HCT116 (cell line): Measurements from ENCODE around the gene ANO2. TPM values are rescaled to one million over a fixed set of nuclear protein-coding genes. Genes with fewer than 3 reads are reported as not detected.

Experiments
- ATAC-seq: fragments of 200-7000 bp; cut with Tn5 transposase; 2 replicates; pipeline ENCODE4 v1.9.1; 2020; ENCODE audit warnings: mild to moderate bottlenecking, moderate library complexity
- BruUV-seq: library from RNA; stranded (reverse); fragments of 400-500 nt; replicated peaks from 2 replicates; lab custom pipeline; 2021; lab: Mats Ljungman, UMichigan
- CTCF ChIA-PET: fragments of 300-600 bp; sonication (Branson Sonifier 250); formaldehyde crosslinking; loops from one replicate; lab custom pipeline; 2021; ENCODE audit warnings: antibody characterized with exemption; lab: Charles Lee
- POLR2A ChIA-PET: fragments of 300-600, 350-600 bp; sonication (Branson Sonifier 250); formaldehyde crosslinking; loops from one replicate; lab custom pipeline; 2021; ENCODE audit warnings: antibody characterized with exemption; lab: Charles Lee
- RAD21 ChIA-PET, 2 experiments: fragments of 300-600 bp; sonication (Branson Sonifier 250); formaldehyde crosslinking; loops; one replicate each; lab custom pipeline; 2023; ENCODE audit warnings: low total read pairs in 2 of 2; ENCODE audit not compliant: uncharacterized antibody in 2 of 2, unreplicated experiment in 2 of 2, low non-redundant PET in 1 of 2; lab: Charles Lee
- DNase-seq: peaks from one replicate; pipeline ENCODE4 v3.0.0-alpha.2; 2010; ENCODE audit warnings: low read depth, low spot score
- H2AFZ ChIP-seq: fragments of 200-600 bp; shearing (Covaris generic), sonication (generic); 2 replicates; pipeline ENCODE4 v1.6.1; 2017; ENCODE audit warnings: low read depth, mixed run types, mixed read lengths, antibody characterized with exemption, low read length; ENCODE audit not compliant: poor library complexity, severe bottlenecking
- H3K27ac ChIP-seq: 2 replicates; pipeline ENCODE4 v1.5.1; 2012; ENCODE audit warnings: low read depth, low read length
- H3K27me3 ChIP-seq: fragments of 200-600 bp; sonication (generic); 2 replicates; pipeline ENCODE4 v1.6.1; 2016; ENCODE audit warnings: mixed run types, low read length, mixed read lengths; ENCODE audit not compliant: insufficient read depth
- H3K36me3 ChIP-seq, 2 experiments: fragments of 200-500 bp in 1 of 2; fragments of 200-600 bp in 1 of 2; sonication (Bioruptor generic) in 1 of 2; sonication (generic) in 1 of 2; 2 replicates each; pipeline versions ENCODE4 v1.5.1 to v1.6.1; 2014 to 2016; ENCODE audit warnings: low read length in 2 of 2, inconsistent platforms in 1 of 2, mixed read lengths in 1 of 2, mixed run types in 1 of 2; ENCODE audit not compliant: insufficient read depth in 2 of 2, control insufficient read depth in 1 of 2
- H3K4me1 ChIP-seq, 2 experiments: fragments of 200-600 bp in 1 of 2; sonication (generic) in 1 of 2; 2 replicates each; pipeline versions ENCODE4 v1.5.1 to v1.6.1; 2012 to 2017; ENCODE audit warnings: low read length in 2 of 2, inconsistent platforms in 1 of 2, mild to moderate bottlenecking in 1 of 2, mixed read lengths in 1 of 2, mixed run types in 1 of 2, moderate library complexity in 1 of 2; ENCODE audit not compliant: insufficient read depth in 2 of 2, control insufficient read depth in 1 of 2
- H3K4me2 ChIP-seq: fragments of 200-600 bp; sonication (generic); 2 replicates; pipeline ENCODE4 v1.6.1; 2017; ENCODE audit warnings: mixed run types, low read length, mixed read lengths
- H3K4me3 ChIP-seq, 2 experiments: fragments of 200-600 bp in 1 of 2; sonication (generic) in 1 of 2; replicated peaks in 1 of 2; 2 replicates each; pipeline ENCODE4 v1.5.1; 2011 to 2016; ENCODE audit warnings: low read length in 2 of 2, control low read depth in 1 of 2, low read depth in 1 of 2, mild to moderate bottlenecking in 1 of 2, mixed read lengths in 1 of 2, mixed run types in 1 of 2
- H3K79me2 ChIP-seq: fragments of 200-600 bp; sonication (generic); 2 replicates; pipeline ENCODE4 v1.6.1; 2017; ENCODE audit warnings: mild to moderate bottlenecking, mixed run types, low read length, moderate library complexity, mixed read lengths; ENCODE audit not compliant: insufficient read depth
- H3K9ac ChIP-seq: fragments of 200-600 bp; sonication (generic); 2 replicates; pipeline ENCODE4 v1.6.1; 2016; ENCODE audit warnings: low read length, mixed read lengths
- H3K9me2 ChIP-seq: fragments of 200-600 bp; sonication (generic), shearing (Covaris generic); 2 replicates; pipeline ENCODE4 v1.6.1; 2017; ENCODE audit warnings: mixed run types, mild to moderate bottlenecking, moderate library complexity; ENCODE audit not compliant: insufficient read depth
- H3K9me3 ChIP-seq, 2 experiments: fragments of 200-500 bp in 1 of 2; fragments of 200-600 bp in 1 of 2; sonication (Bioruptor generic) in 1 of 2; sonication (generic) in 1 of 2; 2 replicates each; pipeline ENCODE4 v1.6.1; 2014 to 2017; ENCODE audit warnings: low read length in 2 of 2, mixed read lengths in 2 of 2, inconsistent platforms in 1 of 2, low read depth in 1 of 2, mild to moderate bottlenecking in 1 of 2, mixed run types in 1 of 2, moderate library complexity in 1 of 2; ENCODE audit not compliant: control insufficient read depth in 1 of 2, insufficient read depth in 1 of 2
- H4K20me1 ChIP-seq: fragments of 200-600 bp; sonication (generic), shearing (Covaris generic); 2 replicates; pipeline ENCODE4 v1.6.1; 2017; ENCODE audit warnings: mixed run types, mild to moderate bottlenecking, moderate library complexity; ENCODE audit not compliant: insufficient read depth
- FOSL1 ChIP-seq: IDR thresholded peaks from 2 replicates; pipeline ENCODE4 v1.6.1; 2012; ENCODE audit warnings: low read depth
- POLR2A ChIP-seq: IDR thresholded peaks from 2 replicates; pipeline ENCODE4 v1.7.0; 2011; ENCODE audit warnings: borderline replicate concordance; ENCODE audit not compliant: insufficient read depth, insufficient read length; ENCODE audit errors: extremely low read depth
- RAD21 ChIP-seq: IDR thresholded peaks from 2 replicates; pipeline ENCODE4 v1.6.1; 2012; ENCODE audit warnings: low read depth, mild to moderate bottlenecking
- SRF ChIP-seq: IDR thresholded peaks from 2 replicates; pipeline ENCODE4 v1.6.1; 2012; ENCODE audit warnings: low read depth
- ZFX ChIP-seq: fragments of 450-650 bp; IDR thresholded peaks from 2 replicates; pipeline ENCODE4 v1.6.1; 2017
- intact Hi-C: fragments of 100-400 bp; cut with micrococcal nuclease; formaldehyde crosslinking; loops from 2 replicates; pipeline ENCODE4 v1.10.0; 2022
- total RNA-seq: library from RNA; stranded (reverse); gene quantifications from one replicate; pipeline ENCODE4 v1.2.1, GENCODE V29; 2021; ENCODE audit not compliant: unreplicated experiment
- TF ChIP-seq, protein P1 (sequence below): IDR thresholded peaks from 2 replicates; pipeline ENCODE4 v1.6.1; 2012; ENCODE audit warnings: low read depth

ANO2 gene
- total RNA-seq, 1 experiment from 2014 or later, result not detected

DNA sequence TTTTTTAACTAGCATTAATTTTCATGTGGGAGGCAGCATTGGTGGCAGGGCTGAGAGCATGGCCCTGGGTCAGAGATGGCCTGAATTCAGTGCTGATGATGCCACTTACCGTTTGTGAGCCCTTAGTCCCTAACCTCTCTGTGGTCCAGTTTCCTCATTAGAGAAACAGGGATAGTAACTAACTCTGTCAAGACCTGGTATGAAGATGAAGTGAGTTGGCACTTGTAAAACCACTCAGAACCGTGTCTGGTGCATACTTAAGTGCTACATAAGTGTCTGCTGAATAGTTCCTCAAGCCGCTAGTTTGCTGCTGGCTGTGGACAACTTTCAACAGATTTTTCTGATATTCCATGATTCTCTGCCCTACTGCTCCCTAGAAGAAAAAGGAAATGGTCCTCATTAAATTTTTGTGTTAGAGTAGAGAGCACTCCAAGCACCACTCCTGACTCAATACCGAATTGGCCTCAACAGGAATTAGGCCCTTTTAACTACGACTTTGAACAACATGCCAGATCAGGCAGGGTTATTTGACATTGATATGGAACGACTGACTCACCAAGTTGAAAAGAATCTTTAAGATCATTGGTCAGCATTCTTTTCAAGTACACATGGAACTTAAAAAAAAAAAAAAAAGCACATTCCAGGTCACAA lies 250.2 kb downstream of the ANO2 start:
- no peaks in the 10 kb centered on the region for H3K9me3 ChIP-seq
- BruUV-seq, result no TSS peak
- no peak overlapping the region for H2AFZ ChIP-seq
- H3K4me1 ChIP-seq, result peaks cover 0 to 5% of the 10 kb centered on the region in 2 experiments; a peak in 1 of 4 replicates
- CTCF ChIA-PET, result no interaction called here
- TF ChIP-seq SRF (no peak), RAD21 (no peak), ZFX (no peak)
- no peak overlapping the region for H3K27ac ChIP-seq
- no peaks in the 10 kb centered on the region for H4K20me1 ChIP-seq
- no peak overlapping the region for H3K4me2 ChIP-seq
- RAD21 ChIA-PET, result no interaction called here
- no peaks in the 10 kb centered on the region for H3K79me2 ChIP-seq
- intact Hi-C loops, result no loop called here
- peak; percentile 3 for DNase-seq
- POLR2A ChIA-PET, result no interaction called here
- H3K36me3 ChIP-seq, result no peaks in the 10 kb centered on the region
- no peak; the same call in 1 of the 2 replicates for ATAC-seq
- H3K9ac ChIP-seq, result no peak overlapping the region
- no peaks in the 10 kb centered on the region; the same call in 1 of the 2 replicates for H3K27me3 ChIP-seq
- no peak overlapping the region for H3K4me3 ChIP-seq
- no peaks in the 10 kb centered on the region for H3K9me2 ChIP-seq

DNA sequence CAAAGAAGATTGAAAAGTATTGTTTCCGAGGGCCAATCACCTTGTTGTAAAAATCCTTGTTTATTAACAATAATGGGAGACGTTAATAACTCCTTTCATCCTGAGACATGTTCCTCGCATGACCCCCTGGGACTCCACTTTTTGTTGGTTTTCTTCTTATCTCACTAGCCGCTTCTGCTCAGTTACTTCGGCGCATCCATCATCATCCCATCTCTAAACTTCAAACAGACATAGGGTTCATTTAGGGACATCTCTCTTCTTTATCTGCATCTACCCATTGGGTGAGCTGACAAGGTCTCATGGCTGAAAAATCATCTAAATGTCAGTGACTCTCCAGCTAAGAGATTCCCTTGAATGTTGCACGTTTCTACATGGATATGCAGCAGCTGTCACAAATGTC lies 252.2 kb downstream of the ANO2 start:
- ChIA-PET CTCF (no interaction called here), POLR2A (no interaction called here)

More for the DNA sequence above, 252.2 kb downstream of the ANO2 start:
- DNase-seq, result no peak
- Histone ChIP-seq H3K4me2 (no peak overlapping the region), H4K20me1 (no peaks in the 10 kb centered on the region), H3K9me3 (no peaks in the 10 kb centered on the region), H3K4me3 (no peak overlapping the region), H2AFZ (no peak overlapping the region), H3K4me1 (peaks cover 0 to 5% of the 10 kb centered on the region in 2 experiments; a peak in 1 of 4 replicates), H3K36me3 (no peaks in the 10 kb centered on the region), H3K9me2 (no peaks in the 10 kb centered on the region), H3K9ac (no peak overlapping the region), H3K27me3 (peaks cover 7% of the 10 kb centered on the region; the same call in 1 of the 2 replicates), H3K79me2 (no peaks in the 10 kb centered on the region), H3K27ac (no peak overlapping the region)
- no peak for TF ChIP-seq FOSL1
- no peak for TF ChIP-seq SRF
- TF ChIP-seq, protein P1, sequence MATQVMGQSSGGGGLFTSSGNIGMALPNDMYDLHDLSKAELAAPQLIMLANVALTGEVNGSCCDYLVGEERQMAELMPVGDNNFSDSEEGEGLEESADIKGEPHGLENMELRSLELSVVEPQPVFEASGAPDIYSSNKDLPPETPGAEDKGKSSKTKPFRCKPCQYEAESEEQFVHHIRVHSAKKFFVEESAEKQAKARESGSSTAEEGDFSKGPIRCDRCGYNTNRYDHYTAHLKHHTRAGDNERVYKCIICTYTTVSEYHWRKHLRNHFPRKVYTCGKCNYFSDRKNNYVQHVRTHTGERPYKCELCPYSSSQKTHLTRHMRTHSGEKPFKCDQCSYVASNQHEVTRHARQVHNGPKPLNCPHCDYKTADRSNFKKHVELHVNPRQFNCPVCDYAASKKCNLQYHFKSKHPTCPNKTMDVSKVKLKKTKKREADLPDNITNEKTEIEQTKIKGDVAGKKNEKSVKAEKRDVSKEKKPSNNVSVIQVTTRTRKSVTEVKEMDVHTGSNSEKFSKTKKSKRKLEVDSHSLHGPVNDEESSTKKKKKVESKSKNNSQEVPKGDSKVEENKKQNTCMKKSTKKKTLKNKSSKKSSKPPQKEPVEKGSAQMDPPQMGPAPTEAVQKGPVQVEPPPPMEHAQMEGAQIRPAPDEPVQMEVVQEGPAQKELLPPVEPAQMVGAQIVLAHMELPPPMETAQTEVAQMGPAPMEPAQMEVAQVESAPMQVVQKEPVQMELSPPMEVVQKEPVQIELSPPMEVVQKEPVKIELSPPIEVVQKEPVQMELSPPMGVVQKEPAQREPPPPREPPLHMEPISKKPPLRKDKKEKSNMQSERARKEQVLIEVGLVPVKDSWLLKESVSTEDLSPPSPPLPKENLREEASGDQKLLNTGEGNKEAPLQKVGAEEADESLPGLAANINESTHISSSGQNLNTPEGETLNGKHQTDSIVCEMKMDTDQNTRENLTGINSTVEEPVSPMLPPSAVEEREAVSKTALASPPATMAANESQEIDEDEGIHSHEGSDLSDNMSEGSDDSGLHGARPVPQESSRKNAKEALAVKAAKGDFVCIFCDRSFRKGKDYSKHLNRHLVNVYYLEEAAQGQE, result no peak
- no peak for TF ChIP-seq POLR2A
- ATAC-seq, result no peak
- BruUV-seq, result no TSS peak
- RAD21 ChIA-PET, result no interaction called here
- intact Hi-C loops, result no loop called here
